Endothelial cell of umbilical vein (primary cell): ENCODE data around the gene OR3A3. TPM values are rescaled to one million over a fixed set of nuclear protein-coding genes. Genes with fewer than 3 reads are reported as not detected.
"Not testable (repeated sequence)": the region's sequence is repeated elsewhere in the genome, so short reads cannot be mapped to it uniquely, and the experiment has no call there.

Experiments
- BruUV-seq: library from RNA; stranded (reverse); fragments of 400-500 nt; replicated peaks from 2 replicates; lab custom pipeline; 2021; lab: Mats Ljungman, UMichigan
- CTCF ChIA-PET: fragments of 300-600, 350-600 bp; sonication (Branson Sonifier 250); formaldehyde crosslinking; loops from one replicate; lab custom pipeline; 2021; ENCODE audit warnings: antibody characterized with exemption, inconsistent platforms; lab: Charles Lee
- POLR2A ChIA-PET: fragments of 300-600, 350-600 bp; sonication (Branson Sonifier 250); formaldehyde crosslinking; loops from one replicate; lab custom pipeline; 2021; ENCODE audit warnings: antibody characterized with exemption, inconsistent platforms; lab: Charles Lee
- DNase-seq: peaks from one replicate; pipeline ENCODE4 v3.0.0-alpha.2; 2011; ENCODE audit warnings: low read depth, low spot score
- FAIRE-seq: peaks from 2 replicates; lab custom pipeline; 2011; peaks lifted over from hg19 to GRCh38; lab: Jason Lieb, UNC
- H2AFZ ChIP-seq: 2 replicates; pipeline ENCODE4 v1.6.0; 2012; ENCODE audit warnings: low read depth, low read length, control low read depth, inconsistent platforms
- H3K27ac ChIP-seq: 2 replicates; pipeline ENCODE4 v1.5.1; 2011; ENCODE audit warnings: low read depth, mild to moderate bottlenecking, control low read depth, low read length, moderate library complexity; ENCODE audit not compliant: insufficient read depth
- H3K27me3 ChIP-seq, 2 experiments: 2 replicates each; pipeline versions ENCODE4 v1.6.0 to v1.6.1; 2011; ENCODE audit warnings: low read length in 2 of 2, mixed read lengths in 1 of 2; ENCODE audit not compliant: control insufficient read depth in 2 of 2, insufficient read depth in 2 of 2
- H3K36me3 ChIP-seq, 2 experiments: 2 replicates in 1 of 2; 3 replicates in 1 of 2; pipeline ENCODE4 v1.5.1; 2011; ENCODE audit warnings: low read length in 2 of 2, mild to moderate bottlenecking in 1 of 2, moderate library complexity in 1 of 2; ENCODE audit not compliant: control insufficient read depth in 2 of 2, insufficient read depth in 2 of 2; ENCODE audit errors: extremely low read depth in 1 of 2
- H3K4me1 ChIP-seq: 3 replicates; pipeline ENCODE4 v1.5.1; 2011; ENCODE audit warnings: mild to moderate bottlenecking, low read length; ENCODE audit not compliant: control insufficient read depth, insufficient read depth; ENCODE audit errors: extremely low read depth
- H3K4me2 ChIP-seq: 2 replicates; pipeline ENCODE4 v1.6.1; 2011; ENCODE audit warnings: low read length, control low read depth, mixed read lengths; ENCODE audit not compliant: insufficient read depth
- H3K4me3 ChIP-seq, 3 experiments: fragments of 200-600 bp in 1 of 3; sonication (generic), shearing (Covaris generic) in 1 of 3; replicated peaks in 1 of 3; 2 replicates each; pipeline ENCODE4 v1.5.1; 2011 to 2016; ENCODE audit warnings: control low read depth in 3 of 3, low read length in 3 of 3, mild to moderate bottlenecking in 2 of 3, inconsistent platforms in 1 of 3, low read depth in 1 of 3, moderate library complexity in 1 of 3; ENCODE audit not compliant: insufficient read depth in 1 of 3
- H3K79me2 ChIP-seq: 2 replicates; pipeline ENCODE4 v1.6.0; 2012; ENCODE audit warnings: low read length, inconsistent platforms; ENCODE audit not compliant: control insufficient read depth, insufficient read depth
- H3K9ac ChIP-seq: replicated peaks from 2 replicates; pipeline ENCODE3; 2011; ENCODE audit warnings: low read length, control low read depth; ENCODE audit not compliant: insufficient read depth; ENCODE audit errors: extremely low read depth
- H3K9me1 ChIP-seq: replicated peaks from 3 replicates; pipeline ENCODE4 v1.6.0; 2011; ENCODE audit warnings: mild to moderate bottlenecking, low read length; ENCODE audit not compliant: control insufficient read depth, insufficient read depth; ENCODE audit errors: extremely low read depth
- H3K9me3 ChIP-seq: replicated peaks from 2 replicates; pipeline ENCODE4 v1.5.1; 2012; ENCODE audit warnings: low read length, inconsistent platforms; ENCODE audit not compliant: control insufficient read depth, insufficient read depth
- H4K20me1 ChIP-seq: replicated peaks from 2 replicates; pipeline ENCODE3; 2011; ENCODE audit warnings: mild to moderate bottlenecking, low read length; ENCODE audit not compliant: control insufficient read depth, insufficient read depth; ENCODE audit errors: extremely low read depth
- JUN ChIP-seq: IDR thresholded peaks from 2 replicates; pipeline ENCODE4 v1.6.1; 2011; ENCODE audit warnings: borderline replicate concordance, low read depth; ENCODE audit not compliant: insufficient read length, insufficient read depth
- MAX ChIP-seq: IDR thresholded peaks from 2 replicates; pipeline ENCODE4 v1.6.1; 2011; ENCODE audit not compliant: insufficient read depth, insufficient read length
- dilution Hi-C: fragments of 300-500 bp; cut with MboI; formaldehyde crosslinking; loops from one replicate; pipeline ENCODE4 v1.15.0; 2019; ENCODE audit warnings: low sequenced_read_pairs; ENCODE audit not compliant: extremely low pct_ligation_motif_present
- intact Hi-C: fragments of 100-400 bp; cut with micrococcal nuclease; formaldehyde crosslinking; loops from one replicate; pipeline ENCODE4 v1.10.0; 2022
- polyA plus RNA-seq, 4 experiments: library from polyadenylated mRNA; depleted of rRNA in 3 of 4; stranded (reverse) in 3 of 4; unstranded in 1 of 4; fragments of >200 nt; gene quantifications; 2 replicates each; pipeline versions ENCODE4 v1.2.1 to v1.2.3, GENCODE V29; 2011 to 2012; ENCODE audit warnings: missing spikeins in 1 of 4
- total RNA-seq: library from RNA; stranded (reverse); gene quantifications from 2 replicates; pipeline ENCODE4 v1.2.3, GENCODE V29; 2021

Gene OR3A3
- total and polyA plus RNA-seq, 2 donors (not counting 3 experiments of a cell fraction or from before 2014, with no cell fraction given) = not detected

- TF ChIP-seq JUN (no peak), MAX (no peak)
- no peaks in the 10 kb centered on the region for H3K9me3 ChIP-seq
- FAIRE-seq = no peak
- no peak overlapping the region for H3K9ac ChIP-seq
- ChIA-PET CTCF (no interaction called here), POLR2A (no interaction called here)
- H4K20me1 ChIP-seq = no peaks in the 10 kb centered on the region
- no peaks in the 10 kb centered on the region for H3K4me1 ChIP-seq
- H3K4me2 ChIP-seq = no peak overlapping the region
- intact Hi-C loops = no loop called here
- H3K27ac ChIP-seq = no peak overlapping the region
- no peaks in the 10 kb centered on the region for H3K9me1 ChIP-seq
- no TSS peak for BruUV-seq
- H3K79me2 ChIP-seq = no peaks in the 10 kb centered on the region
- H3K27me3 ChIP-seq = no peaks in the 10 kb centered on the region
- dilution Hi-C loops = no loop called here
- no peak overlapping the region for H3K4me3 ChIP-seq
- no peaks in the 10 kb centered on the region for H3K36me3 ChIP-seq
- H2AFZ ChIP-seq = no peak overlapping the region
- no peak for DNase-seq
These were observed 9.4 kb upstream of the OR3A3 start for GRCh38 chr17:3401786-3402185.

- H3K27me3 ChIP-seq, CTCF ChIA-PET, DNase-seq, dilution Hi-C loops, H3K79me2 ChIP-seq, H3K27ac ChIP-seq, BruUV-seq, H3K9ac ChIP-seq, intact Hi-C loops, H3K9me3 ChIP-seq, H3K36me3 ChIP-seq, H3K9me1 ChIP-seq, H3K4me3 ChIP-seq, H3K4me1 ChIP-seq, FAIRE-seq, H2AFZ ChIP-seq, H4K20me1 ChIP-seq, H3K4me2 ChIP-seq, POLR2A ChIA-PET: not testable (repeated sequence)
These were observed 7.3 kb upstream of the OR3A3 start for GRCh38 chr17:3403856-3404255.

- dilution Hi-C loops, FAIRE-seq, H2AFZ ChIP-seq, H3K4me1 ChIP-seq, H3K4me2 ChIP-seq, DNase-seq, H3K4me3 ChIP-seq, H3K9me3 ChIP-seq, H3K27me3 ChIP-seq, BruUV-seq, CTCF ChIA-PET, H3K9me1 ChIP-seq, intact Hi-C loops, POLR2A ChIA-PET, H3K9ac ChIP-seq, H4K20me1 ChIP-seq, H3K79me2 ChIP-seq, H3K36me3 ChIP-seq, H3K27ac ChIP-seq: not testable (repeated sequence)
These were observed 1.0 kb downstream of the OR3A3 start for GRCh38 chr17:3412216-3412615.
